Ishikawa (cell line): ENCODE measurements around the gene MAP2K6.
A peak's percentile ranks its signal among the peaks of the same experiment; 100 is the strongest.

Experiments
- CEBPB ChIP-seq: IDR thresholded peaks from 2 replicates; pipeline ENCODE4 v1.6.1; 2012
- CREB1 ChIP-seq: IDR thresholded peaks from 2 replicates; pipeline ENCODE4 v1.6.1; 2012; ENCODE audit warnings: low read depth
- EGR1 ChIP-seq: IDR thresholded peaks from 2 replicates; pipeline ENCODE4 v1.6.1; 2012
- EP300 ChIP-seq: IDR thresholded peaks from 2 replicates; pipeline ENCODE4 v1.6.1; 2012; ENCODE audit warnings: borderline replicate concordance
- FOXM1 ChIP-seq: IDR thresholded peaks from 2 replicates; pipeline ENCODE4 v1.6.1; 2012; ENCODE audit warnings: low read depth, borderline replicate concordance
- NFIC ChIP-seq: IDR thresholded peaks from 2 replicates; pipeline ENCODE4 v1.6.1; 2012
- RAD21 ChIP-seq: IDR thresholded peaks from 2 replicates; pipeline ENCODE4 v1.6.1; 2012; ENCODE audit warnings: low read depth
- REST ChIP-seq: IDR thresholded peaks from 2 replicates; pipeline ENCODE4 v1.6.1; 2012; ENCODE audit warnings: low read depth, mild to moderate bottlenecking
- TAF1 ChIP-seq: IDR thresholded peaks from 2 replicates; pipeline ENCODE4 v1.6.1; 2012; ENCODE audit warnings: low read depth, mild to moderate bottlenecking
- TCF12 ChIP-seq: IDR thresholded peaks from 2 replicates; pipeline ENCODE4 v1.6.1; 2012; ENCODE audit warnings: low read depth
- TEAD4 ChIP-seq: IDR thresholded peaks from 2 replicates; pipeline ENCODE4 v1.6.1; 2012
- YY1 ChIP-seq: IDR thresholded peaks from 2 replicates; pipeline ENCODE4 v1.6.1; 2012; ENCODE audit warnings: low read depth
- ZBTB7A ChIP-seq: IDR thresholded peaks from 2 replicates; pipeline ENCODE4 v1.6.1; 2012; ENCODE audit warnings: low read depth
- TF ChIP-seq, protein P1 (sequence below): IDR thresholded peaks from 2 replicates; pipeline ENCODE4 v1.6.1; 2012
- TF ChIP-seq, protein P2 (sequence below): IDR thresholded peaks from 2 replicates; pipeline ENCODE4 v1.6.1; 2012

Gene MAP2K6

DNA sequence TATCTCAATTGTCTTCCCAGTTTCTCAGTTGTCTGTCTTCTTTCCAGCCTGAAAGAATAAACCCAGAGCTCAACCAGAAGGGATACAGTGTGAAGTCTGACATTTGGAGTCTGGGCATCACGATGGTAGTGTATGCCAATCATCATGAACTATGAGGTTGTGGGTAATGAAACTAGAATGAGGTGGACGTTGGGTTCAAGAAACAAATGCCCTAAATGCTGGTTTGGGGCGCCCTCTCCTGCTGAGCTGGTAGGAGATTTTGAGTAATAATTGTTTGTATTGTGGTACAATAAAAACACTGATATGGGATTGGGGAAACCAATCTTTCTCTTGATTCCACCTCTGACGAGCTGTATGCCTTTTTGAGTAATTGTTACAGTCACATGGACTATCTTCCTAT, 110.4 kb downstream of the MAP2K6 start:
- TF ChIP-seq TEAD4 (no peak), TAF1 (no peak), RAD21 (peak; percentile 27), CEBPB (no peak)

DNA sequence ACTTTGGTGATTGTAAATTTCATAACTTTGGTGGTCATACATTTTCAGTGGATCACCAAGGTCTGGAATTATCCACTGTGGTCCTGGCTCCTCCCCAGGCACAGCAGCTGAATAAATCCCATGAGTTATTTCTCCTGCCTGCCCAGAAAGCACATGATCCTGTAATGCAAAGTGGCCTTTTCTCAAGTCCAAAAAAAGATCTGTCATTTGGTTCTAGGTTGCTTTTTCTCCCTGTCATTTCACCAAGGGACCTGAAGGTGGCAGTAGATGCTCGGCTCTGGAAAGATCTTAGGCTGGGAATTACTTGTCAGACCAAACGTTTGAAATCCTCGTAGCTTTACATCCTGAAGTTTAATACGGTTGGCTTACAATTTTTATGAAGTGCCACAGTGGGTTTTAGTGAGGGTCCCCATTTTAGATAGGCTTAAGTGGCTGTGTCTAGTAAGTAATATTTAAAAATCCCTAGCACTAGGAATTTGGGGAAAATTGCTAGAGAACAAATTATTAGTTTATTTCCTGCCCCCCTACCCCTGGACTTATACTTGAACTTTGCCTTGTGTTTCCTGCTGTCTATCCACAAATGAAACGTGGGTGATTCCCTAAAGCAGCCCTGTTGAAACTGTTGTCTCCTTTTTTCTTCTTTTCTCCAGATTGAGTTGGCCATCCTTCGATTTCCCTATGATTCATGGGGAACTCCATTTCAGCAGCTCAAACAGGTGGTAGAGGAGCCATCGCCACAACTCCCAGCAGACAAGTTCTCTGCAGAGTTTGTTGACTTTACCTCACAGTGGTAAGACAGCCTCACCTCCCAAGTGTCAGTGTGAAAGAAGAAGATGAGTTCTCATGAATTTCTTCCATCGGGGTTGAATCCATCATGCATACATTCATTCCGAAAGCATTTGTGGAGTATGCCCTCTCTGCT, 111.7 kb downstream of the MAP2K6 start:
- TF ChIP-seq, protein P1, sequence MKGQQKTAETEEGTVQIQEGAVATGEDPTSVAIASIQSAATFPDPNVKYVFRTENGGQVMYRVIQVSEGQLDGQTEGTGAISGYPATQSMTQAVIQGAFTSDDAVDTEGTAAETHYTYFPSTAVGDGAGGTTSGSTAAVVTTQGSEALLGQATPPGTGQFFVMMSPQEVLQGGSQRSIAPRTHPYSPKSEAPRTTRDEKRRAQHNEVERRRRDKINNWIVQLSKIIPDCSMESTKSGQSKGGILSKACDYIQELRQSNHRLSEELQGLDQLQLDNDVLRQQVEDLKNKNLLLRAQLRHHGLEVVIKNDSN, result no peak
- peak; percentile 83 for TF ChIP-seq RAD21

DNA sequence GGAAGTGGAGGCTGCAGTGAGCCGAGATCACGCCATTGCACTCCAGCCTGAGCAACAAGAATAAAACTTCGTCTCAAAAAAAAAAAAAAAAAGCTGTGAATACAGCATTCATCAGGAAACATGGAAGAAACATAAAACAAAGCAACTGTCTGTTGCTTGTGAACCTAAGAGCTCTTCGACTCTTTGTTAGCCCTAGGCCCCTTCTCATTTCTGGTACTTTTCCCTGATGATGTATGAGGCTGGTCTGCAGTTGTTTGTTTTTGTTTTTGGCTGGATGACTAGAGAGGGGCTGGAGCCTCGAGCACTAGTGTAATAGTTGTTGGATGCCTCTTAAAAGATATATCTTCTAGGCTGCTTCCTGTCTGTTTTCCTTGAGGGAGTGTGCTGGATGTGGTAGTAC, 113.5 kb downstream of the MAP2K6 start:
- TF ChIP-seq CREB1 (no peak), NFIC (no peak), RAD21 (no peak), TAF1 (no peak), FOXM1 (no peak), YY1 (no peak)
- TF ChIP-seq, protein P1, result no peak

DNA sequence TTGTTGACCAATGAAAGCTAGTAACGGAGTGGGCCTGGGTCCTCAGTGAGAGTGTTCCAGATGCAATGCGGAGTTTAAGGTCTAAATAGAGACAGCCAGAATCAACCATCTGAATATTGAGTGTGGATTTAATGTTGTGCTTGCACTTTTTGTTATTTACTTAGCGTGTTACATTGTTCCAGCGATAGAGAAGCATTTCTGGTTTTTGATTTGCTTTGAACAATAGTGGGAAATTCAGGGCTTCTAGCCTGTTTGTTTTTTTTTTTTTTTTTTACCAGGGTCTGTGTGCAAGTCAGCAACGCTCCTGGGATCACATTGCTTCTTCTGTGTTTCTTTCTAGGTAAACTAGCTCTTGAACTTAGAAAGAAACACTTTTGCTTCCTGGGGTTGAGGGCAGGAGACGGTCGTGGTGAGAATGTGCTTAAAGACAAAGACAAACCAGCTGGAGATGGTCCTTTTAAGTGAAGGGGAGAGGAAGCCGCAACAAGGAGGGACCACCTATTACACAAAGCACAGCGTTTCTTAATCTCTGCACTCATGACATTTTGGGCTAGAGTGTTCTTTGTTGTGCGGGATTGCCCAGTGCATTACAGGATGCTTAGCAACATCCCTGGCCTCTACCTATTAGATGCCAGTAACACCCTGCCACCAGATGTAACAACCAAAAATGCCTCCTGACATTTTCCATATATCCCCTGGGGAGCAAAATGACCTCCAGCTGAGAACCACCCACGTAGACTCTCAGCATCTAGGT, 119.2 kb downstream of the MAP2K6 start:
- TF ChIP-seq ZBTB7A (no peak), CEBPB (no peak), REST (no peak), CREB1 (no peak), EGR1 (no peak), TEAD4 (no peak), TAF1 (no peak), FOXM1 (no peak), TCF12 (no peak)
- TF ChIP-seq, protein P1, result no peak

- TF ChIP-seq EP300 (no peak), NFIC (no peak), RAD21 (no peak), TCF12 (no peak), TAF1 (no peak)
- TF ChIP-seq, protein P1, result no peak
These were observed 119.7 kb downstream of the MAP2K6 start for GRCh38 chr17:69534235-69534621.

GRCh38 chr17:69535016-69535570, 120.6 kb downstream of the MAP2K6 start:
- no peak for TF ChIP-seq EP300
- TF ChIP-seq RAD21, result no peak
- TF ChIP-seq TAF1, result no peak
- TF ChIP-seq REST, result no peak
- no peak for TF ChIP-seq EGR1
- TF ChIP-seq TEAD4, result no peak
- TF ChIP-seq CREB1, result no peak
- TF ChIP-seq YY1, result no peak
- TF ChIP-seq TCF12, result no peak
- TF ChIP-seq, protein P1, result no peak
- no peak for TF ChIP-seq NFIC
- no peak for TF ChIP-seq ZBTB7A
- no peak for TF ChIP-seq CEBPB
- TF ChIP-seq, protein P2, sequence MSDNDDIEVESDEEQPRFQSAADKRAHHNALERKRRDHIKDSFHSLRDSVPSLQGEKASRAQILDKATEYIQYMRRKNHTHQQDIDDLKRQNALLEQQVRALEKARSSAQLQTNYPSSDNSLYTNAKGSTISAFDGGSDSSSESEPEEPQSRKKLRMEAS, result no peak
- no peak for TF ChIP-seq FOXM1
